Measurements from ENCODE around the gene CLDN7.
"Not testable (repeated sequence)": the region's sequence is repeated elsewhere in the genome, so short reads cannot be mapped to it uniquely, and the experiment has no call there.

The CLDN7 gene

GRCh38 chr17:7252176-7253043, 9.9 kb downstream of the CLDN7 start, which contains the start of gene ELP5:
TSS of gene ELP5 (plus strand) at chr17:7252215. CDS start at chr17:7252551, 336 bp downstream.
- peak; percentile 70 to 77 (median 73) for DNase-seq

DNA sequence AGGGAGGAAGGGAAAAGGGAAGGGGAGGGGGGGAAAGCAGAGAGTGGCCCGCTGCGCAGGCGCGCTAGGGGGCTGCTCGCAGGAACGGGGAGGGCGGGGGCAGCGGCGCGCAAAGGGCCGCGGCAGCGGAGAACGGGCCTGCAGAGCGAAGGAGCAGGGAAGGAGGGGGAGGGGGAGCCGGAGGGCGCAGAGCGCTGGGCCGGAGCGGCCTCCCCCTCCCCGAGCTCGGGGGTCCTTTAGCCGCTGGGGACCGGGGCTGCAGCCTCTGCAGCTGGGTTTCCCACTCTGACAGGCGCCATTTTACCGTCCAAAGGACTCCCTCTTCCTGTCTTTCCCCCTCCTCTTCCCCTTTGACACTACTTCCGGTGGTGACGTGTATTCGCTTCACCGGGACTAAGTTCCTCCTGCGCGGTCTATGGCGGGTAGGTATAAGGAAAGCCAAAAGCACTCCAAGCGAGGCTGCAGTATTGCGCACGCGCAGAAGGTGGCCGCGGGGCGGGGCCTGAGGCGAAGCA, 10.6 kb downstream of the CLDN7 start, which contains the start of gene CTDNEP1:
Gene CTDNEP1 (minus strand): TSS at position 74 of the 515 bp plus-strand sequence. CDS start 438 bp downstream, outside the sequence.
- DNase-seq, result peak; percentile 98 to 99 (median 98)

GRCh38 chr17:7250695-7251627, 11.3 kb downstream of the CLDN7 start:
- no peak for DNase-seq

- DNase-seq, result no peak
These were observed 12.4 kb downstream of the CLDN7 start for GRCh38 chr17:7249830-7250229.

GRCh38 chr17:7249214-7249613, 13.1 kb downstream of the CLDN7 start:
- DNase-seq, result no peak

DNA sequence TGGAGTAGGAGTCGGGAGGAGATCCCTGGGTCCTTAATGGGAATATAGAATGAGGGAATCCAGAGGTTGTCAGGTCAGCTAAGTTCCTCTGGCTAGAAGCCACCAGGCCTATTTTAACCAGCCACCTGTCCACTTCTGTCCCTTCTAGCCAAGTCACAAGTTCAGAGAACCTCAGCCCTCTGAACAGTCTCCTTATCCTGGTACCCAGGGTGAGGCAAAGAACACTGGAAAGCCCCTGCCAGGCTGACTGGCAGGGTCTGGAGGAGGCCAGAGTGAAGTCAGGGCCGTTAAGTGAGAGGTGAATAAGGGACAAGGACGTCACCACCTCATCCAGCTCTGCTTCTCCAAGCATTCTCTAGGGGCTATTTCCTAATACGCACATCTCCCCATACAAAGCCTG, 13.5 kb downstream of the CLDN7 start:
- DNase-seq, result no peak

- no peak for DNase-seq
These were observed 15.5 kb downstream of the CLDN7 start for GRCh38 chr17:7246779-7247178.

DNA sequence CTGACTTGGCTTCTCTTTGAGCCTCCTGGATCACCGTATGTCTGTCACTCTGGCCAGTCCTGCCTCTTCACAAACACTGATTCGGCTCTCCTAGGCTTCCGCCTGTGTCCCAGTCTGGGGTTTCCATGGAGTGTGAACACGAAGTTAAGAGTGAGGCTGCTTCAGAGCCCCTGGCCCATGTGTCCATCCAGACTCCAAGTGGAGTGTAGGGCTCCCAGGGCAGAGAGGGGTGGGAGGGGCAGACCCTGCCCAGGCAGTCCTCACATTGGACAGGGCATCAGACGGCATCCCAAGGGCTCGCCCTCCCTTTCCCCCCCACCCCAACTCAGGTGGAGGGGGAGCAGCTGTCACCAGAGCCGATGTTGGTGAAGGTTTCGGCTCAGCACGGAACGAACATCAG, 18.4 kb downstream of the CLDN7 start:
- DNase-seq, result not testable (repeated sequence)

DNA sequence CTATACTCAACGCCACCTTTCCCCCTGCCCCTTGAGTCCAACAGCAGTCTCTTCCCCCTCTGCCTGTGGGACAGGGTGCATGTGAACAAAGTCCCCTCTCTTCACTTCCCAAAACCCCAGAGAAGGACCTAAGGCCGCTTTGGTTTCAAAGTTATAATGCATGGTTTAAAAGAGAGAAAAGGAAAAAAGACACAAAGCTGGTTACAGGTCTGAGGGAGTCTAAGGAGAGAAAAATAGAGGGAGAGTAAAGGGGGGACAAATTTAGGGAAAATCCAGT, 18.9 kb downstream of the CLDN7 start:
- no peak for DNase-seq

DNA sequence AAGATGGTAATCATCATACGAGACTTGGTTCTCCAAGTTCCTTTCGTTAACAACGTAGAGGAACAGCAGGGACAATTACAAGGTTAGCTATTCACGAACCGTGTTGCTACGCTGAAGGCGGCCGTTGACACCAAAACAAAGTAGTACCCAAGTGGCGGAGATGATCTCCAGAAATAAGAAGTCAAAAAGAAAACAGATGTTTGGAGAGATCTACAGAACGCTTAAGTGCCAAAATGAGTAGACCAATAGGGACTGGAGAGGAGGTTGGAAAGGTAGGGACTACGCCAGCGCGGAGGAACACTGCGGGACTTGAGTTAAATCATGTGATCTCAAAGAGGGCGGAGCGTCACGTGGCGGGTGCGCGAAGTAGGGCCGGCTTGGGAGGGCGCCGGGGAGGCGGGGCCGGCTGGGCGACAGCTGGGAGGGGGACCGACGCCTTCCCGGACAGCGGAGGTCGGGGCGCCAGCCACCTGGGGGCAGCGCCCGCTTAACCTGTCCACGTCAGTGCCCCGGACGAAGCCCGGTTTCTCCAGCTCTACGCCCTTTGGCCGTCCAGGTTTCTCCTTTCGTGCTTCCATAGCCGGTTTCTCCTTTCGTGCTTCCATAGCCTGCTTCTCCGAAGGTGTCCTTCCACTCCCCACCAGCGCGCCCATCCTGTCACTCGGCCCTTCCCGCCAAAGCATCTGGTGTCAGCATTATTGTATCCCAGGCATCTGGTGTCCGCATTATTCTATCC, 19.4 kb downstream of the CLDN7 start:
- DNase-seq, result peak; percentile 73 to 89 (median 84)

- DNase-seq, result peak; percentile 82 to 93 (median 88)
These were observed 20.2 kb downstream of the CLDN7 start, which contains the start of gene GABARAP for GRCh38 chr17:7241783-7242716. TSS of gene GABARAP (minus strand) at chr17:7242449. CDS start at chr17:7242330, 119 bp downstream.

DNA sequence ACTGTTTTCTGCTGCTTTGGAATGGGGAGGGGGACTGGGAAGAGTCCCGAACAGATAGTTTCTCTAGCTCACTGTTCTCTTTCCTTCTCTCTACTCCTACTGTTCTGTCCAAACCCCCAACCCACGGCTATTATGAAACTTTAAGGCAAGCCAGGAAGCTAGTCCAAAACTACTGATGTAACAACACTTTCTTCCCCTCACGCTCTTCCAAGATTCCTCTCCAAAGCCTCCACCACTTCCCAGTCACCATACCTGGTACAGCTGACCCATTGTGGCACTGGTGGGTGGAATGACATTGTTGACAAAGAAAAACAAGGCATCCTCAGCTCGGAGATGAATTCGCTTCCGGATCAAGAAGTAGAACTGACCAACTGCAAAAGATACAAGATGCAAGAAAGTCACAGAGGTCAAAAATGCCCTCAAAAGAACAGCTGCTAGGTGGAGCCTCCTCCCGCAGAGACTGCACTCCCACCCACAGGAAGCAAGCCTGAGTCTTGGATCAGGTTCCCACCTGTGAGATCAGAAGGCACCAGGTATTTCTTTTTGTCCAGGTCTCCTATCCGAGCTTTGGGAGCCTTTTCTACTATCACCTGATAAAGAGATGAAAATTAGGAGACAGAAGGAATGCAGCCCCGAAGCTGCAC, 21.1 kb downstream of the CLDN7 start:
- DNase-seq, result no peak

DNA sequence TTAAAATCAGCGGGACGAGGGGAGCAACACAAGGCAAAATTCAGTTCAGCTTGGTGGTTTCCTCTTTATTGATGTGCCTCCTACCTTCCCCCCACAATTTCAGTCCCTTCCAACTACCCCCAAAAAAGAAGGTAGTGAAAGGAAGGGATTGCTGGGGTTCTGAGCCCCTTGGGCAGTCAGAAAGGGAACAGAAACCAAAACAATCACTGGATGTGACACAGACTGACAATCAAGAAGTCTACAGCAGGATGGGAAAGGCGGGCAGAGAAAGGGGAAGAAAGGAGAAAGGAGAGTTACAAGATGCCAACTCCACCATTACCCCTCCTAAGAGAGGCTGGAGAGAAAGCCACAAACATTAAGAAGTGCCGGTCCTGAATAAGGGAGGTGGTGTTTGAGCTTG, 21.9 kb downstream of the CLDN7 start:
- no peak for DNase-seq

GRCh38 chr17:7239091-7240027, 22.9 kb downstream of the CLDN7 start, which contains the start of gene PHF23:
TSS of gene PHF23 (minus strand) at chr17:7239457. CDS start at chr17:7239279, 178 bp downstream.
- peak; percentile 91 to 96 (median 92) for DNase-seq

- peak in 1 of 4 experiments; percentile 44 for DNase-seq
These were observed 23.7 kb downstream of the CLDN7 start for GRCh38 chr17:7238420-7239090.

- DNase-seq, result peak; percentile 30 to 75 (median 60)
These were observed 24.4 kb downstream of the CLDN7 start for GRCh38 chr17:7237761-7238419.

- no peak for DNase-seq
These were observed 25.0 kb downstream of the CLDN7 start for GRCh38 chr17:7237266-7237760.

DNA sequence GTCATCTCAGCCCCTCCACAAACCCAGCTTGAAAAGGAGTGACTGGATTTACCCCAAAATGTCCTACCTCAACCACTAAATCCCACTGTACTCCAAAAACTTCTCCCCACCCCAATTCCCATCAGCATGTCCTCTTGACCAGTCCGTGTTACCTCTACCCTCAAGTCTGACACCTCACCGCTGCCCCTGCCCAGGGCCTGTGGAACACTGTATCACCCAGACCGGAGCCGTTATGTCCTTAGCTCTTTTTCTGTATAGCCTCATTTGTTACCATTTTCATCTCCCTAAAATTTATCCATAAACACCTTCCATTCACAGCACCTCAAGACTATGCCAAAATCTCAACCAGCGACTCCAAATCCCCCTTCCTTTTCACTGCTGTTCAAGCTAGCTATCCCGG, 25.5 kb downstream of the CLDN7 start:
- no peak for DNase-seq
